ENCODE results near the gene TOPAZ1.
A peak's percentile ranks its signal among the peaks of the same experiment; 100 is the strongest.

TOPAZ1 gene

DNA sequence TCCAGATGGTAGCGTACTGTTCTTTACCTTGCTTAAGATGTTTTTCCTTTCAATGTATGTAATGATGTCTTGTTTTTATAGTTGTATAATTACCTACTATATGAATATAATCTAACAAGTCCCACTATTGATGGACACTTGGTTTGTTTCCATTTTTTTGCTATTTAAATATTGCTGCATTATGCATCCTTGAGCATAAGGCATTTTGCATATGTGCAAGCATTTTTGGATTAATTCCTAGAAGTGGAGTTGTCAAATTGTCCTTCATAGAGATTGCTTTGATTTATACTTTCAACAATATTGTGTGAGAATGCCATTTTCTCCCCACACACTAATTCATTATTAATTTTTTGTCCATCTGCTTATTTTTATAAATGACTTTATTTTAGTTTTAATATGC is 17.7 kb downstream of the TOPAZ1 start:
- H2BK5ac ChIP-seq (ENCODE audit: low read depth, low read length, poor library complexity, severe bottlenecking) = no peak overlapping the region
- H3K4me3 ChIP-seq (ENCODE audit: insufficient read depth in 1 of 2, low read depth in 1 of 2, low read length in 2 of 2) = no peak overlapping the region
- WGBS = no CpG with 5 or more reads among the region's 1 CpG

DNA sequence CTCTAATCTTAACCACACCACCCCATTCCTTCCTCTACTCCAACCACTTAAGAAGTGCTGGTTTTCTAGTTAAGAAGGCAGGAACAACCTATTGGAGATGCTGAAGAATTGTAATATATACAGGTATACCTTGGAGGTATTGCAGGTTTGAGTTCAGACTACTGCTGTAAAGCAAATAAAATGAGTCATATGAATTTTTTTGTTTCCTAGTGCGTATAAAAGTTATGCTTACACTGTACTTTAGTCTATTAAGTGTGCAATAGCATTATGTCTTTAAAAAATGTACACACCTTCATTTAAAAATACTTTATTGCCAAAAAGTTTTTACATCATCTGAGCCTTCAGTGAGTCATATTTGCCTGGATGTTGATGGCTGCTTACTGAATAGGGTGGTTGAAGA is 22.5 kb downstream of the TOPAZ1 start:
- Histone ChIP-seq H2BK5ac (ENCODE audit: low read depth, low read length, poor library complexity, severe bottlenecking) (no peak overlapping the region), H3K36me3 (ENCODE audit: control insufficient read depth in 1 of 2, insufficient read depth in 2 of 2, low read depth in 1 of 2, low read length in 2 of 2) (no peaks in the 10 kb centered on the region), H3K4me3 (ENCODE audit: insufficient read depth in 1 of 2, low read depth in 1 of 2, low read length in 2 of 2) (no peak overlapping the region), H3K9me3 (ENCODE audit: control insufficient read depth, low read length) (peaks cover 3% of the 10 kb centered on the region), H2BK15ac (ENCODE audit: low read depth, poor library complexity, severe bottlenecking) (no peak overlapping the region), H3K18ac (ENCODE audit: low read depth in 1 of 2, low read length in 2 of 2) (no peak overlapping the region), H4K91ac (ENCODE audit: low read length) (no peak overlapping the region), H2BK120ac (ENCODE audit: low read depth, low read length) (no peak overlapping the region), H3K27me3 (ENCODE audit: control insufficient read depth in 1 of 2, insufficient read depth in 1 of 2, low read length in 2 of 2) (peaks cover 0 to 15% of the 10 kb centered on the region in 2 experiments), H2AFZ (ENCODE audit: low read depth, low read length) (no peak overlapping the region), H3K79me1 (replicated peaks; ENCODE audit: low read length, poor library complexity, severe bottlenecking) (no peaks in the 10 kb centered on the region), H3K27ac (ENCODE audit: low read length, poor library complexity, severe bottlenecking) (no peak overlapping the region), H3K4me2 (ENCODE audit: low read length, poor library complexity, severe bottlenecking) (no peak overlapping the region), H3K9ac (ENCODE audit: low read length) (no peak overlapping the region), H3K23ac (ENCODE audit: low read length in 2 of 2) (no peak overlapping the region), H3K4ac (ENCODE audit: low read depth in 1 of 2, low read length in 2 of 2) (no peak overlapping the region), H3K4me1 (ENCODE audit: control insufficient read depth, insufficient read depth, low read depth, low read length) (no peaks in the 10 kb centered on the region), H4K8ac (ENCODE audit: low read length) (no peak overlapping the region), H2AK5ac (ENCODE audit: low read length, severe bottlenecking) (no peak overlapping the region), H2BK12ac (ENCODE audit: low read length in 2 of 2) (no peak overlapping the region), H3K14ac (ENCODE audit: low read length in 2 of 2) (no peak overlapping the region)
- WGBS = no CpG with 5 or more reads among the region's 1 CpG
- DNase-seq = no peak

More for the DNA sequence above, 17.7 kb downstream of the TOPAZ1 start:
- Histone ChIP-seq H3K36me3 (ENCODE audit: control insufficient read depth in 1 of 2, insufficient read depth in 2 of 2, low read depth in 1 of 2, low read length in 2 of 2) (no peaks in the 10 kb centered on the region), H4K8ac (ENCODE audit: low read length) (no peak overlapping the region), H2BK12ac (ENCODE audit: low read length in 2 of 2) (no peak overlapping the region), H3K4me2 (ENCODE audit: low read length, poor library complexity, severe bottlenecking) (no peak overlapping the region), H3K79me1 (replicated peaks; ENCODE audit: low read length, poor library complexity, severe bottlenecking) (no peaks in the 10 kb centered on the region), H2BK15ac (ENCODE audit: low read depth, poor library complexity, severe bottlenecking) (no peak overlapping the region), H2BK120ac (ENCODE audit: low read depth, low read length) (no peak overlapping the region), H2AFZ (ENCODE audit: low read depth, low read length) (no peak overlapping the region), H3K9ac (ENCODE audit: low read length) (no peak overlapping the region), H3K9me3 (ENCODE audit: control insufficient read depth, low read length) (peaks cover 3% of the 10 kb centered on the region), H3K14ac (ENCODE audit: low read length in 2 of 2) (no peak overlapping the region), H3K27ac (ENCODE audit: low read length, poor library complexity, severe bottlenecking) (no peak overlapping the region), H3K4ac (ENCODE audit: low read depth in 1 of 2, low read length in 2 of 2) (no peak overlapping the region), H2AK5ac (ENCODE audit: low read length, severe bottlenecking) (no peak overlapping the region), H3K27me3 (ENCODE audit: control insufficient read depth in 1 of 2, insufficient read depth in 1 of 2, low read length in 2 of 2) (peaks cover 0 to 16% of the 10 kb centered on the region in 2 experiments), H3K4me1 (ENCODE audit: control insufficient read depth, insufficient read depth, low read depth, low read length) (no peaks in the 10 kb centered on the region), H3K23ac (ENCODE audit: low read length in 2 of 2) (no peak overlapping the region), H4K91ac (ENCODE audit: low read length) (no peak overlapping the region), H3K18ac (ENCODE audit: low read depth in 1 of 2, low read length in 2 of 2) (no peak overlapping the region)
- DNase-seq = no peak

DNA sequence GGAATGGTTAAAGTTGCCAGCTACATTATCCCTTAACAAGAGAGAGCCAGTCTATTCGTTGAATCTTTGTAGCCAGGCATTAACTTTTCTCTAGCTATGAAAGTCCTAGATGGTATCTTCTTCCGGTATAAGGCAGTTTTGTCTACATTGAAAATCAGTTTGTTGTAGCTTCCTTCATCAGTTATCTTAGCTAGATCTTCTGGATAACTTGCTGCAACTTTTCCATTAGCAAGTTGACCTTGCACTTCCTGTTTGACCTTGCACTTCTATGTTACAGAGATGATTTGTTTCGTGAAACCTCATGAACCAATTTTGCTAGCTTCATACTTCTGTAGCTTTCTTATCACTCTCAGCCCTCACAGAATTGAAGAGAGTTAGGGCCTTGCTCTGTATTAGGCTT is 24.1 kb downstream of the TOPAZ1 start:
- Histone ChIP-seq H3K9me3 (ENCODE audit: control insufficient read depth, low read length) (peaks cover 1% of the 10 kb centered on the region), H3K4me1 (ENCODE audit: control insufficient read depth, insufficient read depth, low read depth, low read length) (no peaks in the 10 kb centered on the region), H2AFZ (ENCODE audit: low read depth, low read length) (no peak overlapping the region), H2BK12ac (ENCODE audit: low read length in 2 of 2) (no peak overlapping the region), H2AK5ac (ENCODE audit: low read length, severe bottlenecking) (no peak overlapping the region), H3K4me3 (ENCODE audit: insufficient read depth in 1 of 2, low read depth in 1 of 2, low read length in 2 of 2) (no peak overlapping the region), H3K27me3 (ENCODE audit: control insufficient read depth in 1 of 2, insufficient read depth in 1 of 2, low read length in 2 of 2) (peaks cover 0 to 5% of the 10 kb centered on the region in 2 experiments), H3K14ac (ENCODE audit: low read length in 2 of 2) (no peak overlapping the region), H2BK15ac (ENCODE audit: low read depth, poor library complexity, severe bottlenecking) (no peak overlapping the region), H3K79me1 (replicated peaks; ENCODE audit: low read length, poor library complexity, severe bottlenecking) (no peaks in the 10 kb centered on the region), H3K4ac (ENCODE audit: low read depth in 1 of 2, low read length in 2 of 2) (no peak overlapping the region), H2BK5ac (ENCODE audit: low read depth, low read length, poor library complexity, severe bottlenecking) (no peak overlapping the region), H2BK120ac (ENCODE audit: low read depth, low read length) (no peak overlapping the region), H4K91ac (ENCODE audit: low read length) (no peak overlapping the region), H4K8ac (ENCODE audit: low read length) (no peak overlapping the region), H3K18ac (ENCODE audit: low read depth in 1 of 2, low read length in 2 of 2) (no peak overlapping the region), H3K9ac (ENCODE audit: low read length) (no peak overlapping the region), H3K4me2 (ENCODE audit: low read length, poor library complexity, severe bottlenecking) (no peak overlapping the region), H3K23ac (ENCODE audit: low read length in 2 of 2) (no peak overlapping the region), H3K27ac (ENCODE audit: low read length, poor library complexity, severe bottlenecking) (no peak overlapping the region), H3K36me3 (ENCODE audit: control insufficient read depth in 1 of 2, insufficient read depth in 2 of 2, low read depth in 1 of 2, low read length in 2 of 2) (no peaks in the 10 kb centered on the region)
- 24% methylated on average over 2 of the region's 3 CpGs for WGBS
- DNase-seq = peak; percentile 46

- H3K4ac ChIP-seq (ENCODE audit: low read depth in 1 of 2, low read length in 2 of 2) = no peak overlapping the region
- H3K18ac ChIP-seq (ENCODE audit: low read depth in 1 of 2, low read length in 2 of 2) = no peak overlapping the region
- WGBS = 81% methylated on average over 1 of the region's 2 CpGs
- no peak overlapping the region for H2AK5ac ChIP-seq (ENCODE audit: low read length, severe bottlenecking)
- no peak overlapping the region for H2BK12ac ChIP-seq (ENCODE audit: low read length in 2 of 2)
- H2BK15ac ChIP-seq (ENCODE audit: low read depth, poor library complexity, severe bottlenecking) = no peak overlapping the region
- H3K14ac ChIP-seq (ENCODE audit: low read length in 2 of 2) = no peak overlapping the region
- no peak overlapping the region for H4K91ac ChIP-seq (ENCODE audit: low read length)
- H3K4me1 ChIP-seq (ENCODE audit: control insufficient read depth, insufficient read depth, low read depth, low read length) = no peaks in the 10 kb centered on the region
- no peak overlapping the region for H3K23ac ChIP-seq (ENCODE audit: low read length in 2 of 2)
- no peak overlapping the region for H3K27ac ChIP-seq (ENCODE audit: low read length, poor library complexity, severe bottlenecking)
- H2BK120ac ChIP-seq (ENCODE audit: low read depth, low read length) = no peak overlapping the region
- no peaks in the 10 kb centered on the region for H3K36me3 ChIP-seq (ENCODE audit: control insufficient read depth in 1 of 2, insufficient read depth in 2 of 2, low read depth in 1 of 2, low read length in 2 of 2)
- no peak overlapping the region for H4K8ac ChIP-seq (ENCODE audit: low read length)
- no peak overlapping the region for H3K4me3 ChIP-seq (ENCODE audit: insufficient read depth in 1 of 2, low read depth in 1 of 2, low read length in 2 of 2)
- no peak overlapping the region for H3K4me2 ChIP-seq (ENCODE audit: low read length, poor library complexity, severe bottlenecking)
- H3K79me1 ChIP-seq (replicated peaks; ENCODE audit: low read length, poor library complexity, severe bottlenecking) = no peaks in the 10 kb centered on the region
- no peak for DNase-seq
- no peak overlapping the region for H2BK5ac ChIP-seq (ENCODE audit: low read depth, low read length, poor library complexity, severe bottlenecking)
- H3K9ac ChIP-seq (ENCODE audit: low read length) = no peak overlapping the region
- peaks cover 0 to 5% of the 10 kb centered on the region in 2 experiments for H3K27me3 ChIP-seq (ENCODE audit: control insufficient read depth in 1 of 2, insufficient read depth in 1 of 2, low read length in 2 of 2)
- H2AFZ ChIP-seq (ENCODE audit: low read depth, low read length) = no peak overlapping the region
- H3K9me3 ChIP-seq (ENCODE audit: control insufficient read depth, low read length) = no peaks in the 10 kb centered on the region
Measured at GRCh38 chr3:44272191-44272590, 30.5 kb downstream of the TOPAZ1 start.
